GM04503 (cell line): ENCODE data around the gene ANKRD40CL.
"Not testable (repeated sequence)": the region's sequence is repeated elsewhere in the genome, so short reads cannot be mapped to it uniquely, and the experiment has no call there.

ENCODE experiments used
- DNase-seq: peaks from one replicate; pipeline ENCODE4 v3.0.0-alpha.2; 2012; ENCODE audit warnings: low read depth

The ANKRD40CL gene, protein sequence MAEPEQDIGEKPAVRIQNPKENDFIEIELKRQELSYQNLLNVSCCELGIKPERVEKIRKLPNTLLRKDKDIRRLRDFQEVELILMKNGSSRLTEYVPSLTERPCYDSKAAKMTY

DNA sequence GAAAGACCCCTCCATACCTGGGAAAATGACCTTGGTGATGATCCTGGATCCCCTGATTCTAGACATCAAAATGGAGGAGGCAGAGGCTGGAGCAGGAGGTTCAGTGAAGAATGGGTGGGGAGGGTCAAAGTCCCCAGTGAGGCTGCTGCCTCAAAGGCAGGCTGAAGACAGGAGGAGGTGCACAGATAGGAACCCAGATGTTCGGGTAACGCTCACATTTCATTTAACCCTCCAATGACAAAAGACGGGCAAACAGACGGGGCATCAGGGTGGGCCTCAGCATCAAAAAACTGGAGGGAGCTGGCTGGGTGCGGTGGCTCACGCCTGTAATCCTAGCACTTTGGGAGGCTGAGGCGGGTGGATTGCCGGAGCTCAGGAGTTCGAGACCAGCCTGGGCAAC is at the start of gene ANKRD40CL:
Gene ANKRD40CL (minus strand): TSS at position 73 of the 400 bp plus-strand sequence. CDS start 605 bp downstream, outside the sequence.
- no peak for DNase-seq

DNA sequence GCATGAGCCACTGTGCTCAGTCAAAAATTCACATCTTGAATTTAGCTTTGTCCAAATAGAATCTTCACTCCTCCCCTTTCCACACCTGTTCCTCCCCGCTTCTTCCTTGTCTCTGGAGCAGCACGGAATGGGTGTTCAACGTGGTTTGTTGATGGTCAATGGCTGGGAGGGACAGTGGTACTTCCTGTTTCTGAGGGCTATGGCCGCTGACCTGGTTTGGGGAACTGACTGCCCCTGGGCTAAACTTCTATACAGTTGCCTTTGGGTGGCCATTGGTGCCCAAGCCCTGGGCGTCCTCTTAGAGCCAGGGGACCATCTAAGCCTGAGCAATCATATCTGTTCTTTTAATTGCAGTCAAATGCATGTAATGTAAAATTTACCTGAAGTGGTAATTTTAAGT is 49.0 kb upstream of the ANKRD40CL start:
- no peak for DNase-seq

DNA sequence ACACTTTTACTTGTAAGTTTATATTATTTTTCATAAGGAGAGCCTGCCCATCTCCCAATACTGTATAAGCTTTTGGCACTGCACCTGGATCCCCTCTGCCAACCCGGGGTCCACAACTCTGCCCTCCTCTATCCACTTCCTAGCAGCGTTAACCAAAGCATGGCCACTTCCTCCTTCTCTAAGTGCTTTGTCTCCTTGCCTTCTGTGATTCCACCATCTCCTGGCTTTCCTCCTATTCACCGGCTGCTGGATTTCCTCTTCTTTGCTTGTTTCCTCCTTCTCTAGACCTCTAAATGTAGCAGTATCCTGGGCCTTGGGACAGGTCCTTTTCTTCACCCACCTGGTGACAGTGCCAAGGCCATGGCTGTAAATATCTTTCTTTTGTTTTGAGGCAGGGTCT is 48.1 kb upstream of the ANKRD40CL start:
- DNase-seq, result no peak

DNA sequence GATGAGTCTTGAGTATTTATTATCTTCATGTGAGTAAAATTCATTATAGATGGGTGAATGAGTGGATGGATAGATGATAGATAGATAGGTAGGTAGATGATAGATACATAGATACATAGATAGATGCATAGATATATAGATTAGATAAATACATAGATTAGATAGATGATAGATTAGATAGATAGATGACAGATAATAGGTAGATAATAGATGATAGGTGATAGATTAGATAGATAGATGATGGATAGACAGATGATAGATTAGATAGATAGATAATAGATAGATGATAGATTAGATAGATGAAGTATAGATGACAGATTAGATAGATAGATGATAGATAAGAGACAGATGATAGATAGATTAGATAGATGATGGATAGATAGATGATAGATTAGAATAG is 46.3 kb upstream of the ANKRD40CL start:
- no peak for DNase-seq

DNA sequence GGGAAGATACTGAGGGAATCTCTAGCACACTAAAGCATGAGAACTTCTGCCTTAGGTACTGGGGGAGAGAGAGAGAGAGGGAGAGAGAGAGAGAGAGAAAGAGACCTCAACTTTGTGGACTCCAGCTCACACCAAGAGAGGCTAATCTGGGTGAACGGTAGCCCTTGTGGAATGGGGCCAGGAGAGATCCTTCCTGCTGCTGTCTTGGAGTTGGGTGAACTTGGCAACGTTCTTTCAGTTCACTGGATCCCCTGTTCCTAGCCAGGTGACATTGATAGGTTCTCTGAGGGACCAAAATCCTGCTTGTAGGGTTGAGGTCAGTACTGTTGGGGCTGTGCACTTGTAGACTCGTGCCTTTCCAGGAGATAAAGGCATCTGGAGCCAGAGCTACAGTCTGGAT is 41.6 kb upstream of the ANKRD40CL start:
- no peak for DNase-seq

DNA sequence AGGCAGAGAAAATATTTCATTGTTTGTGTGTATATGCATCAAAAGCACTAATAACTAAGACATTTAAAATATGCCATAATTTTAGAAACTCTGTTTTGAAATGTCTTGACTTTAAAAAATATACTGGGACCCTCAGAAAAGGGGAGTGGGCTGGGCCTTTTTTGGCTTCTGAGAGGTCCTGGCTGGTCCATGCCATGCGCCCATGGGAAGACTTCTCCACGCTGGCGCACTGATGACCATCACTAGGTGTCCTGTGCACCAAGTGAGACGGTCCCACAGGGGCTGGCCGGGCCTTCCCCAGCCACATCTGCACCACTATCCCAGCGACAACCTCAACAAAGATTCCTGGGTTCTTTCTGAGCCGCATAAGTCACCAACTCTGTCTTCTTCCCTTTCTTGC is 41.1 kb upstream of the ANKRD40CL start:
- no peak for DNase-seq

DNA sequence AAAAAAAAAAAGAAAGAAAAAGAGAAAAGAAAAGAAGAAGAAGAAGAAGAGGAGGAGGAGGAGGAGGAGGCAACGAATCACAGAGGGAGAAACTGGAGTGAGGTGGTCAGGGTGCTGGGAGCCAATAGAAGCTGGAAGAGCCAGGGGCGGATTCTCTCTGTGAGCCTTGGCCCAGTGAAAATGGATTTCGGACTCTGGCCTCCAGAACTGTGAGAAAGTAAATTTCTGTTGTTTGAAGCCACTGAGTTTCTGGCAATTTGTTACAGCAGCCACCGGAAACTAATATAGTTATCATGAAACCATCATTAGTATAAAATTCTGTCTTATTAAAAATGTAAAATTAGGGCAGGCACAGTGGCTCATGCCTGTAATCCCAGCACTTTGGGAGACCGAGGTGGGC is 40.4 kb upstream of the ANKRD40CL start:
- no peak for DNase-seq

DNA sequence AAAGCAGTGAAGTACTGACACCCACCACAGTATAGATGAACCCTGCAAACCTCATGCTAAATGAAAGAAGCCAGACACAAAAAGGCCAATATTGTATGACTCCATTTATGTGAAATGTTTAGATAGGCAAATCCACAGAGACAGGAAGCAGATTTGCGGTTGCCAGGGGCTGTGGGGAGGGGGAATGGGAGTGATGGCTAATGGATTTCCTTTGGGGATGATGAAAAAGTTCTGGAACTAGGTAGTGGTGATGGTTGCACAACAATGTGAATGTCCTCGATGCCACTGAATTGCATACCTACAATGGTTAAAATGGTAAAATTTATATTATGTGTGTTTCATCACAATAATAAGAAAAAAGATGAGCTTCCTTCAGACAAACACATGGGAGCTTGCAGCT is 39.7 kb upstream of the ANKRD40CL start:
- DNase-seq, result no peak

DNA sequence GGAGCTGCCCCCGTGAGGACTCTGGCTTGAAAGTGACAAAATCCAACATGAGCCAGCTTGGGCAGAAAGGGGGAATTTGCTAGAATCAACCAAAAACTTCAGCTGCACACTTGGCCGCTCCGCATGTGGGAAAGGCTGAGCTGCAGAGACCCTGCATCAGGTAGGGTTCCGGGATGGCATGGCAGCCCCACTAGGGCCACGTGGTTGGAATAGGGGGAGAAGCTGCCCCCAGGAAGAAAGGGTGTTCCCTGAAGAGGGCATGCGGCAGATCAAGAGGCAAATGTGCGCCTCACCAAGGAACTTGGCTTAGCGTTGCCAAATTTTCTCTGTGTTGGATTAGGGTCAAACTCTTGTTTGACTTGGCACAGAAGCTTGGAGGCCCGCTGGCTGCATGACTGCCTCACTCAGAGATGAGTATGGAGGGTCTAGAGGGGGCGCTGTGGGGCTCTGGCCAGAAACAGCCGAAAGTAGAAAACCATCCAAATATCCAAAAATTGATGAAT is 38.9 kb upstream of the ANKRD40CL start:
- no peak for DNase-seq

DNA sequence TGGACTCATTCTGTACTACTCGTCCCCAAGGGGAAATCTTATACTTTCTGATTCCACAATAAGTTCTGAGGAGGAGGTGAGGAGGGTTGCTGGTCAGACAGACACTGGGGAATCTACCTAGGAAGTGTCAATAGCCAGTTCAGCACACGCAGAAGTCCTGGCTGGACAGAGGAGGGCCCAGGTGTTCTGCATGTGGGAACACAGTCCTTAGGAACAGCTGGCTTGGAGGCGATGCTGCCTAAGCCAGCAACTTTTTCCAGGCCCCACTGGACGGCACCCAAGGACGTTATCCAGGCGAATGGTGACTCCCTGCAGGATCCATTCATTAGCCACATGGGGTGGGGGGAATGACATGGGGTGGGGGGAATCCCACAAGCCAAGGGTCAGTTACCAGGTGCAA is 38.2 kb upstream of the ANKRD40CL start:
- no peak for DNase-seq

DNA sequence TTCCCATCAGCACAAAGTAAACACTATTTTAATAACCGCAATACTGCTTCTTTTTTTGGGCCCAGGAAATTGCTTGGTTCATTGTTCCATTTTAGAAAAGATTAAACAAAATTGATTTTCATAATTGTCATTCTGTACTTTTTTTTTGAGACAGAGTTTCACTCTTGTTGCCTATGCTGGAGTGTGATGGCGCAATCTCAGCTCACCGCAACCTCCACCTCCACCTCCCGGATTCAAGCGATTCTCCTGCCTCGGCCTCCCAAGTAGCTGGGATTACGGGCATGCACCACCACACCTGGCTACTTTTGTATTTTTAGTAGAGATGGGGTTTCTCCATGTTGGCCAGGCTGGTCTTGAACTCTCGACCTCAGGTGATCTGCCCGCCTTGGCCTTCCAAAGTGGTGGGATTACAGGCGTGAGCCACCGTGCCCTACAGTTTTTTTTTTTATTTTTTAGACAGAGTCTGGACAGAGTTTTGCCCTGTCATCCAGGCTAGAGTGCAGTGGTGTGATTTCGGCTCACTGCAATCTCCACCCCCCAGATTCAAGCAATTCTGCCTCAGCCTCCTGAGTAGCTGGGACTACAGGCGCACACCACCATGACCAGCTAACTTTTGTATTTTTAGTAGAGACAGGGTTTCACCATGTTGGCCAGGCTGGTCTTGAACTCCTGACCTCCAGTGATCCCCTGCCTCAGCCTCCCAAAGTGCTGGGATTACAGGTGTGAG is 37.6 kb upstream of the ANKRD40CL start:
- not testable (repeated sequence) for DNase-seq

DNA sequence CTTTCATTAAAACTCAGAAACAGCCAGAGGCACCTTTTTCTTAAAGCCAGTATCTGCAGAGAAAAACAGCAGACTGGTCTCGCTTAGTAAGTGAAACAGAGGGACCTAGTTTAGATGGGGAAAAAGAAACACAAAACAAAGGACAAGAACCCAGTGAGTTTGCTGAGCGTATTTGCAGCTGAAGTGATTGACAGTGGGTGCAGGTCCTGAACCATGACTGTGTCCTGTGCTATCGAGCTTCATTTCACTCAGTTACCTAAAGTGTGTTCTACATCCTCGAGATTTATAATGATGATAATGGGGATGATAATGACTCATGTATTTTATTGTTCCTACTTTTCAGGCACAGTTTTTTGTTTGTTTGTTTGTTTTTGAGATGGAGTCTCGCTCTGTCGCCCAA is 36.4 kb upstream of the ANKRD40CL start:
- DNase-seq, result no peak

DNA sequence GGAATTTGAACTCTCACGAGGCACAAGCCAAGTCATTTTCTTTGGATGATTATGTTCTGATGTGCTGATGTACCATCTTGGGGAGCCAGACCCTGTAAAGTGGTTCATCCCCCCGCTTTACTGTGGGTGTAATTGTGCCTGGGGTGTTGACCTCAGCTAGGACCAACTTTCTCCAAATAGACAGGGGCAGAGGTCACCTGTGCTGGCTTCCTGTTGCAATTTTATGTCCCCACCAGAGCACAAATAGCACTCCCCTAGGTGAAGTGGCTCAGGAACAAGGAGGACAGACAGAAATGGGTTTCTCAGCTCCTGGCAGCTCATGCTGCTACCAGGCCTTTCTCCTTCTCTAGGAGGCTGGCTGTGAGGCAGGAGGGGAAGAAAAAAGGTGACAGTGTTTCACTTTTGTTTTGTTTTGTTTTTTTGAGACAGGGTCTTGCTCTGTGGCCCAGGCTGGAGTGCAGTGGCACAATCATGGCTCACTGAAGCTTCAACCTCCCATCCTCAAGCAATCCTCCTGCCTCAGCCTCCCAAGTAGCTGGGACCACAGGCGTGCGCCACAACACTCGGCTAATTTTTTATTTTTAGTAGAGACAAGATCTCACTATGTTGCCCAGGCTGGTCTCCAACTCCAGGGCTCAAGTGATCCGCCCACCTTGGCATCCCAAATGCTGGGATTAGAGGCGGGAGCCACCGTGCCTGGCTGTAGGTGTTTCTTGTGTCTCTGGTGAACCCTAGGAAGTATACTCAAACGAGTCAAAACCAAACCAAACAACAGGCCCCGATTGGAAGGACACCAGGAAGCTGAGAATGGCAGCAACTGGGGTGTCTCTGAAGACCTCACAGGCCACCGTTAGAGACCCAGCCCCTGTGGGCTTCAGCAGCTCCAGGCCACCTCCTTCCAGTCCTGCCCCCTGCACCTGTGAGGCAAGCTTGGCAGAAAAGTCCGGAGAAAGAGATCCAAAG is 35.6 kb upstream of the ANKRD40CL start:
- DNase-seq, result no peak

DNA sequence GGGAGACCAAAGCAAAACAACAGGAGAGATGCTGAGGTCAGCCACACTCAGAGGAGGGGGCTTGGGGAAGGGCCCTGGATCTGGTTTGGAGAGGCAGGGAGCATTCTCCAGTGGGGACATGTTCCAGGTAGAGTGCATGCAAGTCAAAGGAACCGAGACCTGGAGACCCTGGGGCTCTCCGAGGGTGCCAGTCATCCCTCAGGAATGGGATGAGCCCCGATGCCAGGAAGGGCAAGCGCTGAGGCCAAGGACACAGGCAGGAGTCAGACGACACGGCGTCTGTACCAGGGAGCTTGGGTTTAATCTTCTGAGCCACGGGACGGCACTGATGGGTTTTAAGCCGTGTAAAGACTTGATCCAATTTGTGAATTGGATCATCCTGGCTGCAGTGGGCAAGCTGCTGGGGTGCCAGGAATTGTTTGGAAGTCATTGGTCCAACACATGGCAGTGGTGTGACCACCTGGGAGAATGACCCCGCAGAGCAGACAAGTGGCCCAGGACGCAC is 32.9 kb upstream of the ANKRD40CL start:
- DNase-seq, result no peak

DNA sequence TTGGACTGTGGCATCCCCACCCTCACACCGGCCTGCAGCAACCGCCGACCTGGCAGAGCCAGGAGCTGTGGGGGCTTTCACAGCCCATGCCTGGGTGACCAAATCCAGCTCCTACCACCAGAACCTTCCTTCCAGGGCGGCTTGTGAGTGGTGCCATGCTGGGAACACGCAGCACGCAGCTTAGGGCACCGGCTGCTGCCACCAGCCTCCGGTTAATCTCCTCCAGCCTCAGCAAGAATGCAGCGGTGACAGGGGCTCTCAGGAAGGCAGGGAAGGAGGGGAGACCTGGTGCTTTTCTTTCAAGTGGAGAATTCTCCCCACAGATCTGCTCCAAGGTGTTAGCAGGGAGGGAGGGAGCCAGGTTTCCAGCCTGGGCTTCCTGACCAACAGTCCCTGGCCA is 32.3 kb upstream of the ANKRD40CL start:
- DNase-seq, result no peak

DNA sequence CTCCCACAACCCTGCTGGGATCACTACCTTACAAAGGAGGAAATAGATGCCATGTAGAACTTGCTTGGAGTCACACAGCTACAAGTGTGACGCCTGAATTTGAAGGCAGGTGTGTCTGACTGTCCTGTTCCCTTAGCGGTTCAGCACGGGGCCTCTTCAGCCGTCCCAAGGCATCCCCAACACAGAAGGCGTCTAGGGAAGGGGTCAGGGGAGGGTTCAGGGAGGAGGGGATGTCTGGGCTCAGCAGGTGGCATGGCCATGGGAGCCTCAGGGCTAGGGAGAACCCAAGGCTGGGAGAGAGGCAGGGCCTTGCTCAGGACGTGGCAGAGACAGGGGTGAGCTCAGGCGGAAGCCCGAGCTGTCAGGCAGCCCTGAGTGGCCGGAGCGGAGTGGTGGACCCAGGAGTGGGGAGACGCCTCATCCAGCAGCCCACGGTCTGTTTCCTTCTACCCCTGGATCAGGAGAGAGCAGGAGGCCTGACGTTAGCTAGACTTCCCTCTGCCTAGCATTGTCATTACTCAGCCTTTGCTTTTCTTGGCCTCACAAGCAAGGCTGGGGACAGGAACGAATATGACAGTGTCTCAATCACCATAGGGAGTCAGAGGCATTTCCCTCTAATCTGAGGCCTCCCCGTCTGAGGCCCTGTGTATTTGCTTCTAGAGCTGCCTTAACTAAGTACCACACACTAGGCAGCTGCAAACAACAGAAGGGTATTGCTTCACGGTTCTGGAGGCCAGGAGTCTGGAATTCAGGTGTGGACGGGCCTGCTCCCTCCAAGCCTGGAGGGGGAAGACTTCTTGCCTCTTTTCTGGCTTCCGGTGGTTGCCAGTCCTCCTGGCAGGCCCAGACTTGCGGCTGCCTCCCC is 31.3 kb upstream of the ANKRD40CL start:
- no peak for DNase-seq

DNA sequence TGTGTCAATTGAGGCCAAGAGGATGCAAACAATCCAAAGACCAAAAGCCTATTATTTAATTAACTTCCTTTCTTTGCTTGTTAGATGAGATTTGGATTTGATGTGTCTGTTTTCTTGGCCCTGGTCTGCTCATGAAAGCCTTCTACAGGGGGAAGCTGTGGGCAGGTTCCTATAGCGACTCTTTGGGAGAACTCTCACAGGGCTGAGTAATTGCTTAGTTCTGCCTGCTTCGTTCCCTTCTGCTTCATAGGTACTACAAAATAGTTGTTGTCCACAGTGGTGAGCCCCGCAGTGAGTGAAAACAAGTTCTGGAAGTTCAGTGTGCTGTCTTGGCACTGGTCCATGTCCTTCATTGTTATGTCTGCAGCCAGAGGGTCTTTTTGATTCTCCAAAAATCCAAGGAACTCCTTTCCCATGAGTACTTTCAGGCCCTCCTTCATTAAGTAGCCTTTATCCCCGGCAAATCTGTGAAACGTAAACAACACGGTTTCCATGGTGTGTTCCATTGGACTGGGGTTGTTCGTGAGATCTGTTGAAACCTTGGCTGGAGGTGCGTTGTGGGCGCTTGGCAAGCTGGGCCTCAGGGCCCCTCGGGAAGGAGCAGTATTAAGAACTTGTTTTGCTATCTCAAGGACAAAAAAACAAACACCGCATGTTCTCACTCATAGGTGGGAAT is 30.0 kb upstream of the ANKRD40CL start:
- DNase-seq, result no peak

DNA sequence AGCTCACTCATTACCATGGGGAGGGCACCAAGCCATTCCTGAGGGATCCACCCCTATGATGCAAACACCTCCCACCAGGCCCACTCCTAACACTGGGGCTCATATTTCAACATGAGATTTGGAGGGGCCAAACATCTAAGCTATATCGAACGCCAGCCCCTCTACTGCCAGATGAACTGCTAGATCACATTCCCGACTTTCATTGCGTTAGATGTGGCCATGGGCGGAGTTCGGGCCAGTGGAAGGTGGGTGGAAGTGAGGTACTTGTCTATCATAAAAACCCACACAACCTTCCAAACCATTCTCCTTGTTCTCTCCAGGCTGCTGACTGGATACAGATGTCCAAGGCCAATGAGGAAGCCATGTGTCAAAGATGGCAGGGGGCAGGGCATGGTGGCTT is 27.0 kb upstream of the ANKRD40CL start:
- DNase-seq, result no peak

DNA sequence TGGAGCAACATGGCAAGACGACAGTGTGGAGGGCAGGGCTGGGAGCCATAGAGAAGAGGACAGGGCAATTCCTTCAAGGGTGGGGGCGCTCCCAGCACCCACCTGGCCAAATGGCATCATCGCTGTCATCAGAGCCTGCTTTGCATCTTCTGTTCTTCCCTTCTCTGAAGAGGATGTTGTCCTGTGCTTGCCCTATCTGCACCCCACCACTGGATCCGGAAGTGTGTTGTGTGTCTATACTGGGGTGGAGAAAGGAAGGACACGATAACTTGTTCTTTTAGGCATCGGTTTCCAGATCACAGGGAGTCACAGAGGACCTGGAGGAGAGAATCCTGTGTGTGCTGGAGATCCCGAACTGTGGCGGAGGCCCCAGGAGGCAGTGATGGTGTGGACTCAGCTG is 25.7 kb upstream of the ANKRD40CL start:
- DNase-seq, result no peak

DNA sequence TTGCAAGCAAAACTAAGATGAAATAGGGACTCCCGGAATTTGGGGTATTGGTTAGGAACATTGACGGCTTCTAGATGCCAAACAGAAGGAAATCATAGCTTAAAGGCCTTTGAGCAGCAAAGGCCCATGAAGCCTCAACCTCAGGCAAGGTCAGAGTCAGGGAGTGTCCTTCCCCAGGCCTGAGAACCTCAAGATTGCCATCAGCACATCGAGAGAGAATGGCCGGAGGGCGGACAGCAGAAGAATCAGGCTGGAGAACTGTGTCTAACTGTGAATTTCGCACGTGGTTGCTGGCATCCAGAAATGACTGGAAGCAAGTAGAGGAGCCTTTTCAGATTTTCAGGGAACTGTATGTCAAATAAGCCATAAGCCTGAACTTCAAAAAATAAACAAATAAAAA is 24.8 kb upstream of the ANKRD40CL start:
- DNase-seq, result no peak

DNA sequence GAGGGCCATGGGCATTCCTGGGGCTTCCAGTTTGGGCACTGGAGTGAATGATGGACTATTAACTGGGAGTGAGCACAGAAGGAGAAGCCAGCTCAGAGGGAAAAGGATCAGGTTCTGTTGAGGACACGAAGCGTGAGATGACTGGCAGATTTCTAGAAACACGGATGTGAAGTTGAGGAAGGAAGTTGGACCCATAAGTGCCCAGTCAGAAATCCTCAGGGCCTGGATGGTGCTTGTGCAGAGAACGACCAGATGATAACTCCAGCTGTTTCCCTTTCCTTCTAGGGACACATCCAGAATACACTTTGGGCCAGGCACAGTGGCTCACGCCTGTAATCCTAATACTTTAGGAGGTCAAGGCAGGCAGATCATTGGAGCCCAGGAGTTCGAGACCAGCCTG is 23.3 kb upstream of the ANKRD40CL start:
- no peak for DNase-seq
